HG03039 (cell line): ENCODE data around the gene ADRB2.
"Not testable (repeated sequence)": the region's sequence is repeated elsewhere in the genome, so short reads cannot be mapped to it uniquely, and the experiment has no call there.

ENCODE experiments used
- ATAC-seq: cut with Tn5 transposase; IDR thresholded peaks from one replicate; pipeline ENCODE4 v1.9.1; 2021; ENCODE audit warnings: mild to moderate bottlenecking, moderate library complexity; ENCODE audit not compliant: unreplicated experiment

Gene ADRB2

DNA sequence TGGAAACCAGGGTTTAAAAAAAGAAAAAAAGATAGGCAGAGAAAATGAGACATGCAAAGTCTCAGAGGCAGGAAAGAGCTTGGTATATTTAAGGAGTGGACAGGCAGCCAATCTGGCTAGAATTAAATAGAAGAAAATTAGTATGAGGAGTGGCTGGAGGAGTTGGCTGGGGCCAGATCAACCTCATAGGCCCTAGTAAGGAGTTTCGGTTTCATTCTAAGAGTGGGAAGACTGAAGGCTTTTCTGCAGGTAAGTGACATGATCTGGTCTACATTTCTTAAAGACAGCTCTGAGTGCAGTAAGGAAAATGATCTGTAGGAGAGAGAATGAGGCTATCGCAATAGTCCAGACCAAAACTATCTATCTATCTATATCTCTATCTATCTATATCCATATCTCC, 27.5 kb downstream of the ADRB2 start:
- ATAC-seq: no peak

- no peak for ATAC-seq
Observed at GRCh38 chr5:148855249-148856008, 29.0 kb downstream of the ADRB2 start.

DNA sequence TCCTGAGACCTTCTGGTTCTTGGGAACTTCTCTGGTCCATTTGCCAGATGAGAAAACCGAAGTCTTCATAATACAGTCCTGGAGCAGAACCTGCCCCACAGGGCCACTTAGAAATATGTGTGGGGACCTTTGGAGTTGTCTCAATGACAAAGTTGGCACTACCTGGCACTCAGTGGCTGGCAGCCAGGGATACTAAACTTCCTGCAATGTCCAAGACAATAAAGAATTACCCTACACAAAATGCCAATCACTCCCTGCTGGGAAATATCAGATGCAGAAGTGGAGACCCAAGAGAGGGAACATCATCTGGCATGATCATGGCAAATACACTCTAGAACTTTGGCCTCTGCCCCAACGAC, 29.6 kb downstream of the ADRB2 start:
- ATAC-seq: no peak

DNA sequence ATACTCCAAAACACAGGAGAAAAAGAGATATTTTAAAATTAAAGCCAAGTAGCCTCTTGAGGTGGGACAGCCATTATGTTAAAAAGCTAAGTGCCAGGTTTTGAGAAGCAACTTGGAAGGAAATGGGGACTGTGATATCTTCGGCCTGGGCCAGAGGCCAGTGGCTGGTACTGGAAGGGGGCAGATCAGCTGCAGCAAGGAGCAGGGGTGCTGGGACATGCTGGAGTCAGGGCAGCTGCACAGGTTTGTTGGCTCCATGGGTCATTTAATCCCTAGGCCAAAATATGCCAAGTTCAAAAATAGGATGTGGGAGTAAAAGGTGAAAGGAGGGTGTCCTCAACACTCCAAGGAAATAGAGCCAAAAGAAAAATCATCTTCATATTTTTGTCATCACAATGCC, 30.0 kb downstream of the ADRB2 start:
- no peak for ATAC-seq

- no peak for ATAC-seq
Observed at GRCh38 chr5:148857474-148857873, 31.1 kb downstream of the ADRB2 start.

DNA sequence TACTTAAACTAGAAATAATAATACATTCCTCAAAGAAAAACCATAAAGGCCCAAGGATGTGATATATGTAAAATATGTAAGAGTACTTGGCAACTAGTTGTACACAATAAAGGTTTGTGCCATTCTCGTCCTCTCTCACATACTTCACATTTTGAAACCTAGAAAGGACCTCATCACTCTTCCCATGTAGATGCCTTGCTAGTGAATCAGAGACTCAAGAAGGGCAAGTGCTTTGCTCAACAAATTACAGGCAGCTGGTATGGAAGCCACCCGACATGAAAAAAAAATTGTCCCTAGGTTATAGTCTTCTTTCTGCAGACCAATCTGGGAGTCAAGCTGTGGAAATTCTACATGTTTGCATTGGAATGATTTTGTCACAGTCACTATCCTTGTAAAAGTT, 31.7 kb downstream of the ADRB2 start:
- no peak for ATAC-seq

GRCh38 chr5:148858547-148858946, 32.1 kb downstream of the ADRB2 start:
- ATAC-seq: no peak

- ATAC-seq: no peak
Observed at GRCh38 chr5:148859703-148860102, 33.3 kb downstream of the ADRB2 start.

DNA sequence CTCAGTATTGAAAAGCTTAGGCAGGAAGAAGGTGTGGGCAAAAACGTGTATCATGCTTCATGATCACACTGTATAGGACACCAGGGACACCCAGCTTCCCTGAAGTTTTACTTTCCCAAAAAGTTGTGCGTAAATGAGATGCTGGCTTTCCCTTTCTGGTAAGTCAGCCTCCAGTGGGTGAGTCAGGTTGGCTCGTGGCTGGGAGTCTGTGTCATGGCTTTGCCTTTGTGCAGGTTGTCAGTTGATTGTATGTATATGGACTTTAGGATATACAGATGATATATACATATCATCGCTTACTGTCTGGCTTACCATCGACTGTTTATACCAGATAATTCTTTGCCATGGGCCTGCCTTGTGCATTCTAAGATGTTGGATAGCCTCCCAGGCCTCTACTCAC, 34.2 kb downstream of the ADRB2 start:
- no peak for ATAC-seq

DNA sequence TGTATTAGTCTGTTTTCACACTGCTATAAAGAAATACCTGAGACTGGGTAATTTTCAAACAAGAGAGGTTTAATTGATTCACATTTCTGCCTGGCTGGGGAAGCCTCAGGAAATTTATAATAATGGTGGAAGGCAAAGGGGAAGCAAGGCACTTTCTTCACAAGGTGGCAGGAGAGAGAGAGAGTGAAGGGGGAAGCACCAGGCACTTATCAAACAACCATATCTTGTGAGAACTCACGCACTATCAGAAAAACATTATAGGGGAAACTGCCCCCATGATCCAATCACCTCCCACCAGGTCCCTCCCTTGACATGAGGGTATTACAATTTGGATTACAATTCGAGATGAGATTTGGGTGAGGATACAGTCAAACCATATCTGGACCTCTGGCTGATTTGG, 34.7 kb downstream of the ADRB2 start:
- no peak for ATAC-seq

DNA sequence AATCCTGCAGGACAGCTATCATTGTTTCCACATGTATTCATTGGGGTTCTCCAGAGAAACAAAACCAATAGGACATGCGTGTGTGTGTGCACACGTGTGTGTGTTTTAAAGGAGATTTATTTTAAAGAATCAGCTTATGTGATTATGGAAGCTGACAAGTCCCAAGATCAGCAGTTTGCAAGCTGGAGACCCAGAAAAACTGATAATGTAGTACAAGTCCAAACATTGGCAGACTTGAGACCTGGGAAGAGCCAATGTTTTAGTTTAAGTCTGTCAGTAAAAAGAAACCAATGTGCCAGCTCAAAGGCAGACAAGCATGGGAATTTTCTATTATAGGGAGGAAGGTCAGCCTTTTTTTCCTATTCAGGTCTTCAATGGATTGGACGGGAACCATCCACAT, 35.3 kb downstream of the ADRB2 start:
- ATAC-seq: no peak

DNA sequence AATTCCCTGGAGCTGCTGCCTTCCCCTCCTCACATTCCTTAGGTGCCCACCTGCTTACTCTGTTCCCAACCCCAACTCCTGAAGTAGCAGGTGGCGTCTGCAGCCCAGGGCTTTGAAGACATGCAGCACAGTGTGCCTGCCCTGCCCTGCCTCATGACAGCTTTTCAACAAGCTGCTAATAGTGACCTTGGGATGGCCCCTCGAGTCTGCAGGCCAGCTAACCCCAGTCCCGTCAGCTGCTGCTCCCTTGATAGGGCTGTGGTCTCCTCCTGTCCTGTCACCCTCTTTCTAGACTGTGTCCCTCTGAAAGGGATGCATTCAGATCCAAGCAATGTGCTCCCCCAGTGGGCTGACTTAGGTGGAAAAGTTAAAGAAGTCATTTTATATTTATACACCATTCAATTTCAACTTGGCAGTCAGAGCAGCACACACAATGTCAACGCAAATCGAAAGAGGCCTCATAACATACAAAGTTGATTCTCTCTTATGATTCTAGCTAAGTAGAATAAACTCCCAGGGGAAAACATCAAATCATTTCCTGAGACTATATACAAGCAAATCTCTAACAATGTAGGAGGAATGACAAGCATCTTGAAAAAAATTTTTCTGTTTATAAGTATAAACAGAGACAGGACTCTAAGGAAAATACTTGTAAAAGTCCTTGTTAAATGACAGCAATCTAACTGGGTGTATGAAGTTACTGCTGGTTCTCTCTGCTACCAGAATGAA, 37.9 kb downstream of the ADRB2 start:
- no peak for ATAC-seq

GRCh38 chr5:148866024-148866423, 39.6 kb downstream of the ADRB2 start:
- no peak for ATAC-seq

DNA sequence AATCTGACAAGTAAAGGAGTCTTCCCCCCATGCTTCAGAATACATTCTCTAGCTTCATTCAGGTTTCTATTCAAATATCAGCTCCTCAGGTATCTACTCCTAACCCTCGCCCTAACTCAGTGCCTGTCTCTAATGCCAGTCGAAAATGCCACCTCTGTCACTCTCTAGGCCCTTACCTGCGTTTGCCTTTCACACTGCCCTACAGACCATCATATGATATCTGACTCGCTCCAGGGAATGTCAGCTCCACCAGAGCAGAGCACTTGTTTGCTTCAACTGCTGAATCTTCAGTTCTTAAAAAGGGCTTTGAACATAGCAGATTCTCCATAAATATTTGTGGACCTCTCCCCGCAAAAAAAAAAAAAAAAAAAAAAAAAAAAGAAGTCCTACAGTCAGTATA, 46.7 kb downstream of the ADRB2 start:
- ATAC-seq: no peak

GRCh38 chr5:148873690-148874485, 47.5 kb downstream of the ADRB2 start:
- ATAC-seq: no peak

- no peak for ATAC-seq
Observed at GRCh38 chr5:148875205-148875875, 48.9 kb downstream of the ADRB2 start.

DNA sequence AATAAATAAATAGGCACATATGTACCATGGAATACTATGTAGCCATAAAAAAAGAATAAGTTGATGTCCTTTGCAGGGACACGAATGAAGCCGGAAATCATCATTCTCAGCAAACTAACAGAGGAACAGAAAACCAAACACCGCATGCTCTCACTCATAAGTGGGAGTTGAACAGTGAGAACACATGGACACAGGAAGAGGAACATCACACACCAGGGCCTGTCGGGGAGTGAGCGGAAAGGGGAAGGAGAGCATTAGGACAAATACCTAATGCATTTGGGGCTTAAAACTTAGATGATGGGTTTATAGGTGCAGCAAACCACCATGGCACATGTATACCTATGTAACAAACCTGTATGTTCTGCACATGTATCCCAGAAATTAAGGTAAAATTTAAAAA, 51.0 kb downstream of the ADRB2 start:
- ATAC-seq: not testable (repeated sequence)
